MM.1S (cell line): ENCODE measurements around the gene MYO5C.

ENCODE experiments used
- DNase-seq: peaks from one replicate; pipeline ENCODE4 v3.0.0-alpha.2; 2015
- H2AFZ ChIP-seq: fragments of 300-600 bp; sonication (generic); 2 replicates; pipeline ENCODE4 v1.6.0; 2016; ENCODE audit warnings: antibody characterized with exemption, low read length
- H3F3A ChIP-seq: fragments of 300-600 bp; sonication (generic); 2 replicates; pipeline ENCODE4 v1.6.1; 2016; ENCODE audit warnings: mild to moderate bottlenecking, antibody characterized with exemption, low read length, moderate library complexity, mixed read lengths; ENCODE audit not compliant: insufficient read depth
- H3K27ac ChIP-seq: fragments of 300-600 bp; sonication (generic); 2 replicates; pipeline ENCODE4 v1.5.1; 2016; ENCODE audit warnings: mild to moderate bottlenecking, low read length
- H3K27me3 ChIP-seq: fragments of 300-600 bp; sonication (generic); replicated peaks from 2 replicates; pipeline ENCODE4 v1.6.0; 2016; ENCODE audit warnings: low read length; ENCODE audit not compliant: insufficient read depth
- H3K36me3 ChIP-seq: fragments of 300-600 bp; sonication (generic); replicated peaks from 2 replicates; pipeline ENCODE4 v1.6.1; 2016; ENCODE audit warnings: mild to moderate bottlenecking, low read length, mixed read lengths; ENCODE audit not compliant: insufficient read depth
- H3K4me1 ChIP-seq: fragments of 300-600 bp; sonication (generic); 2 replicates; pipeline ENCODE4 v1.6.1; 2016; ENCODE audit warnings: low read length, mixed read lengths
- H3K4me2 ChIP-seq: fragments of 300-600 bp; sonication (generic); 2 replicates; pipeline ENCODE4 v1.6.0; 2016; ENCODE audit warnings: low read depth, low read length
- H3K4me3 ChIP-seq: fragments of 300-600 bp; sonication (generic); 2 replicates; pipeline ENCODE4 v1.5.1; 2016; ENCODE audit warnings: low read length, mixed read lengths
- H3K79me2 ChIP-seq: fragments of 300-600 bp; sonication (generic); 2 replicates; pipeline ENCODE4 v1.6.1; 2016; ENCODE audit warnings: mixed run types, low read length, mixed read lengths
- H3K9ac ChIP-seq: fragments of 300-600 bp; sonication (generic); 2 replicates; pipeline ENCODE4 v1.6.1; 2016; ENCODE audit warnings: low read length, mixed read lengths
- H3K9me2 ChIP-seq: fragments of 300-600 bp; sonication (generic); replicated peaks from 2 replicates; pipeline ENCODE4 v1.6.1; 2016; ENCODE audit warnings: mild to moderate bottlenecking, low read length, mixed read lengths; ENCODE audit not compliant: insufficient read depth
- H3K9me3 ChIP-seq: fragments of 300-600 bp; sonication (generic); replicated peaks from 2 replicates; pipeline ENCODE4 v1.6.1; 2016; ENCODE audit warnings: mild to moderate bottlenecking, low read length, mixed read lengths; ENCODE audit not compliant: insufficient read depth
- H4K20me1 ChIP-seq: fragments of 300-600 bp; sonication (generic); 2 replicates; pipeline ENCODE4 v1.6.1; 2016; ENCODE audit warnings: mild to moderate bottlenecking, low read length, moderate library complexity, mixed read lengths; ENCODE audit not compliant: insufficient read depth
- CTCF ChIP-seq: fragments of 300-600 bp; sonication (generic); IDR thresholded peaks from 2 replicates; pipeline ENCODE4 v1.5.1; 2016; ENCODE audit warnings: antibody characterized with exemption, low read length, mixed read lengths
- EZH2 ChIP-seq: fragments of 300-600 bp; sonication (generic); optimal IDR thresholded peaks from 2 replicates; pipeline ENCODE3; 2017; ENCODE audit warnings: low read depth, mild to moderate bottlenecking, antibody characterized with exemption, low read length, mixed read lengths
- EZH2phosphoT487 ChIP-seq: fragments of 300-600 bp; sonication (generic); IDR thresholded peaks from 2 replicates; pipeline ENCODE4 v1.6.1; 2018; ENCODE audit warnings: antibody characterized with exemption, low read length

The MYO5C gene

GRCh38 chr15:52180196-52180835 lies 115.3 kb downstream of the MYO5C start:
- DNase-seq = peak; percentile 62
- Histone ChIP-seq H3K4me2 (peak overlapping the region; percentile 96), H4K20me1 (no peaks in the 10 kb centered on the region), H3K4me1 (peaks cover 14% of the 10 kb centered on the region), H3K79me2 (peaks cover 29% of the 10 kb centered on the region), H3K27ac (peak overlapping the region; percentile 82), H3K9me3 (no peaks in the 10 kb centered on the region), H3K9me2 (no peaks in the 10 kb centered on the region), H3F3A (peaks cover 9% of the 10 kb centered on the region; the same call in 1 of the 2 replicates), H3K27me3 (no peaks in the 10 kb centered on the region), H3K4me3 (peak overlapping the region; percentile 88), H3K36me3 (no peaks in the 10 kb centered on the region), H3K9ac (peak overlapping the region; percentile 92), H2AFZ (peak overlapping the region; percentile 99)
- TF ChIP-seq CTCF (no peak), EZH2phosphoT487 (no peak), EZH2 (no peak)

GRCh38 chr15:52179278-52180195 lies 116.1 kb downstream of the MYO5C start:
- Histone ChIP-seq H3K27me3 (no peaks in the 10 kb centered on the region), H3K9me2 (no peaks in the 10 kb centered on the region), H3K4me1 (peaks cover 14% of the 10 kb centered on the region), H2AFZ (peak overlapping the region; percentile 99), H3K27ac (peak overlapping the region; percentile 82), H3K36me3 (no peaks in the 10 kb centered on the region), H3F3A (peaks cover 9% of the 10 kb centered on the region; the same call in 1 of the 2 replicates), H3K4me2 (peak overlapping the region; percentile 99), H3K9ac (peak overlapping the region; percentile 92), H3K79me2 (peaks cover 37% of the 10 kb centered on the region), H3K9me3 (no peaks in the 10 kb centered on the region), H3K4me3 (peak overlapping the region; percentile 88), H4K20me1 (no peaks in the 10 kb centered on the region)
- TF ChIP-seq EZH2 (no peak), EZH2phosphoT487 (no peak), CTCF (no peak)
- DNase-seq = peak; percentile 89

GRCh38 chr15:52178765-52179164 lies 116.8 kb downstream of the MYO5C start:
- no peak for DNase-seq
- Histone ChIP-seq H2AFZ (peak overlapping the region; percentile 80), H3K36me3 (no peaks in the 10 kb centered on the region), H3K27me3 (no peaks in the 10 kb centered on the region), H3K27ac (peak overlapping the region; percentile 82), H3K4me1 (peaks cover 14% of the 10 kb centered on the region), H3K4me3 (peak overlapping the region; percentile 88), H3F3A (peaks cover 9% of the 10 kb centered on the region; the same call in 1 of the 2 replicates), H3K9me2 (no peaks in the 10 kb centered on the region), H3K79me2 (peaks cover 43% of the 10 kb centered on the region), H4K20me1 (no peaks in the 10 kb centered on the region), H3K9me3 (no peaks in the 10 kb centered on the region), H3K9ac (peak overlapping the region; percentile 67), H3K4me2 (peak overlapping the region; percentile 99)
- TF ChIP-seq EZH2 (no peak), EZH2phosphoT487 (no peak), CTCF (no peak)
